Omental fat pad (tissue), 4 donors: ENCODE data around the gene STARD3. TPM values are rescaled to one million over a fixed set of nuclear protein-coding genes. Genes with fewer than 3 reads are reported as not detected.

Source experiments
- ATAC-seq: fragments of 150-250 bp; one replicate; pipeline ENCODE4 v1.9.1; 2016; ENCODE audit warnings: mild to moderate bottlenecking, moderate library complexity; ENCODE audit not compliant: low FRiP score
- DNase-seq: peaks from one replicate; pipeline ENCODE4 v3.0.0-alpha.2; 2019; ENCODE audit warnings: low spot score
- total RNA-seq, 4 donors: library from RNA; depleted of rRNA; stranded (reverse); fragments of >200 nt; gene quantifications; one replicate each; pipeline ENCODE4 v1.1.0, GENCODE V29; 2016
- TF ChIP-seq, protein P1 (sequence below), 3 donors: fragments of 450-650 bp; IDR thresholded peaks; one replicate each; pipeline ENCODE4 v1.5.1; 2016 to 2017; ENCODE audit warnings: antibody characterized with exemption in 3 of 3, mild to moderate bottlenecking in 3 of 3, moderate library complexity in 2 of 3

STARD3 gene
- total RNA-seq, 4 donors from 2014 or later: 24.9 to 75.5 (median 36.5) TPM

DNA sequence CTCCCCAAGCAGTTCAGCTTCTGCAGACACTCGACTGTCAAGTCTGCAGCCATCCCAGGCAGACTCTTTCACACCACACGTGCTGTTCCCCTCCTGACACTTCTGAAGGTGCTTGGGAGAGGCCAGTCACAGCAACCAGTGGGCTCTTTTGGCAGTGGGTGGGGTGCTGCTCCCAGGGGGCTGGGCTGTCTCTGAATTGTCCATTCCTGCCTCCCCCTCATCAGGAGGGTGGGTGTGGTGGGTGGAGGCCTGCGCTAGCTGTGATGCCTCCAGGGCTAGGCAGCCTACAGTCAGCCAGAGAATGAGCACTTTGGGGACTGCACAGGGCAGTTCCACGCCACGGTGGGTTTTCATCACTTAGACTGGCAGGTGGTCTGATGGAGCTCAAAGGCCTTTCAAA, 10.3 kb downstream of the STARD3 start:
- no peak for ATAC-seq
- DNase-seq: no peak
- TF ChIP-seq, protein P1, sequence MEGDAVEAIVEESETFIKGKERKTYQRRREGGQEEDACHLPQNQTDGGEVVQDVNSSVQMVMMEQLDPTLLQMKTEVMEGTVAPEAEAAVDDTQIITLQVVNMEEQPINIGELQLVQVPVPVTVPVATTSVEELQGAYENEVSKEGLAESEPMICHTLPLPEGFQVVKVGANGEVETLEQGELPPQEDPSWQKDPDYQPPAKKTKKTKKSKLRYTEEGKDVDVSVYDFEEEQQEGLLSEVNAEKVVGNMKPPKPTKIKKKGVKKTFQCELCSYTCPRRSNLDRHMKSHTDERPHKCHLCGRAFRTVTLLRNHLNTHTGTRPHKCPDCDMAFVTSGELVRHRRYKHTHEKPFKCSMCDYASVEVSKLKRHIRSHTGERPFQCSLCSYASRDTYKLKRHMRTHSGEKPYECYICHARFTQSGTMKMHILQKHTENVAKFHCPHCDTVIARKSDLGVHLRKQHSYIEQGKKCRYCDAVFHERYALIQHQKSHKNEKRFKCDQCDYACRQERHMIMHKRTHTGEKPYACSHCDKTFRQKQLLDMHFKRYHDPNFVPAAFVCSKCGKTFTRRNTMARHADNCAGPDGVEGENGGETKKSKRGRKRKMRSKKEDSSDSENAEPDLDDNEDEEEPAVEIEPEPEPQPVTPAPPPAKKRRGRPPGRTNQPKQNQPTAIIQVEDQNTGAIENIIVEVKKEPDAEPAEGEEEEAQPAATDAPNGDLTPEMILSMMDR (IDR thresholded peaks at IDR 0.05): no peak

DNA sequence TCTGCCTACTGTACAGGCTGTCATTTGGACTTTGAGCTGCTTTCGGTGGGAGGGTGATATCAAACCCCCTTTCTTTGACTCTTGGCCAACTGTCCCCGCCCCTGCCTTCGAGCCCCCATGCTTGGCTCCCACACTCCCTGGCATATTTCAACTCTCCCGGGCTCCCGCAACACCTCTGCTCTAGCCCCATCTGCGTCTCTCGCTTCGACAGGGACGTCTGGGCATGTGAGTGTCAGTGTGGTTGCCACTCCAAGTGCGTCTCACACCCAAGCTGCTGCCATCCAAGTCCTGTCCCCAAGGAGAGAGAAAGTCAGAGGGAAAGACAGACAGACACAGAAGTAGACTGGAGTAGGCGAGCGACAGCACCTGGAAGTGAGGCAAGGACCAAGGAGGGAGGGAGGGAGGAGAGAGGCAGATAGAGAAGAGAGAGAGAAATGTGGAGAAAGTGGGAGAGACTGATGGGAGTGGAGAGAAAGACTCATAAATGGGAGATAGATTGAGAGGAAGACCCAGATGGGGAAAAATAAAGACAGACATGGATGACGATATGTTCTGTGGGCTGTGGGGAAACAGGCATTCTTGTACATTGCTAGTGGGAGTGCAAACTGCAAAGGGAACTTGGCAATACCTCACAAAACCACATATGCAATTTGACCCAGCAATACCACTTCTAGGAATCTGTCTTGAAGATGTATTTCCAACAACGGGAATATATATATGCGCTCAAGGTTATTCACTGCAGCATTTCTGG, 11.8 kb downstream of the STARD3 start:
- DNase-seq: no peak
- ATAC-seq: no peak
- TF ChIP-seq, protein P1 (IDR thresholded peaks at IDR 0.05): no peak

DNA sequence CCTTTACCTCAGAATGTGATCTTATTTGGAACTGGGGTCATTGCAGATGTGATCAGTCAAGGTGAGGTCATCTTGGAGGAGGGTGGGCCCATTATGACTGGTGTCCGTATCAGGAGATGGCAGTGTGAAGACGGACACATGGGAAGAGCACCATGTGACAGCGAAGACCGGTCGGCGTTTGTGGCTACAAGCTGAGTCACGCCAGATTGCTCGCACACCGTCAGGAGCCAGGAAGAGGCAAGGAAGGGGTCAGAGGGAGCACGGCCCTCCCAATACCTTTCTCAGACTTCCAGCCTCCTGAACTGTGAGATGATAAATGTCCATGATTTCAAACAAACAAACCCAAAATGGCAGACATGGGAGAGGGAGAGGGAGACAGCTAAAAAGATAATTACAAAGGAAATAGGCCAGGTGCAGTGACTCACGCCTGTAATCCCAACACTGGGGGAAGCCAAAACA, 13.2 kb downstream of the STARD3 start:
- ATAC-seq (no peak), DNase-seq (no peak)
- TF ChIP-seq, protein P1 (IDR thresholded peaks at IDR 0.05): no peak

DNA sequence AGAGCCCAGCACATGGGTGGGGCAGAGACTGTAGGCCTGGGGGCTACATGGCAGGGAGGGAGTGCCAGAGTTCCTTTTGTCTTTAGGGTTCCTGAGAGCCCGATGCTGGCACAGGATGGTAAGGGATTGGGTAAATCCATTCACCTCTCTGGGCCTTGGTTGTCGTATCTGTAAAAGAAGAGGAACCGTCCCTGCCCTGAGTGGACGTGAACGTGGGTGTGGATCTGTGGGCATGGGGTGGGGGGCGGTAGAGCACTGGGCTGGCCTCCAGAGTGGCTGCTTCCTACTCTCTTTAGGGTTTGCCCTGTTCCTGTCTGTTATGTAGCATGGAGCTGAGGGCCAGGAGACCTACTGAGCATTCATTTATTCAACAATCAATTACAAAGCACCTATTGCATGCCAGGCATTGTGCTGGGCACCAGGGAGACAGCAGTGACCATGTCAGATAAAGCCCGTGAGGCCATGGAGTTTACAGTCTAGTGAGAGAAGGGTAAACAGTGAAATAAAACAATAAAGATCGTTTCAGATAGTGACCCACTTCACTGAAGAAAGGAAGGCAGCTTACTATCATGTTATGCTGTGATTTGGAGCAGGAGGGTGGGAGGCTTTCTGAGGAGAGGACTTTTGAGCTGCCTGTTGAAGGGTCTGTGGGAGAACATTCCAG, 15.1 kb downstream of the STARD3 start:
- no peak for DNase-seq
- TF ChIP-seq, protein P1 (IDR thresholded peaks at IDR 0.05): no peak
- ATAC-seq: no peak

DNA sequence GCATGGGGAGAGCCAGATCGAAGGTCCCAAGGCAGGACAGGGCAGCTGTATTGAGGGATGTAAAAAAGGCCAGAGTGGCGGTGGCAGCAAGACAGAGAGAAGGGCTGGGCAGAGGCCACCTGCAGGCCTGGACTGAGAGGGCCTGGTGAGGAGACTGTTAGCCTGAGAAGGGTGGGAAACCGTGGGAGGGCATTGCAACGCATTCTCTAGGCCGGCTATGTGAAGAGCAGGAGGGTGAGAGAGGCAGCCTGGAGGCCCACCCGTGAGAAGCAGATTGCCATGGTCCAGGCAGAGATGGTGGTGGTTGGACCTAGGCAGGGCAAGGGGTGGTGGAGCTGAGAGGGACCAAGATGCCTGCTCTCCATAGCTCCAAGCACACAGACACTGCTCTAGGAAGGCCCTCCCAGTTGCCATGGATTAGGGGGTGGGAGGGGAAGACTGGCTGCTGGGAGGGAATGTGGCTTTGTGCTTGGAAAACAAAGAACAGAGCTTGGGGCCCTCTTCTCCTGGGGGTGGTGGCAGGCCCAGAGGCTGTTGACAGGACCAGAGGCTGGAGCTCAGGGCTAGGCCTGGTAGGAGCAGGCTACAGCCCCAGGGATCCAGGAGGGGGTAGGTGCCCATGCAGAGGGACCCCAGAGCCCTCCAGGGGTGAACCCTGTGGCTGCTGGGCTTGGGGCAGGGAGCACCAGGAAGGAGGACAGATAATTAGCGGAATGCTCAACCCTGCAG, 15.8 kb downstream of the STARD3 start:
- no peak for ATAC-seq
- DNase-seq: no peak
- TF ChIP-seq, protein P1 (IDR thresholded peaks at IDR 0.05): no peak

DNA sequence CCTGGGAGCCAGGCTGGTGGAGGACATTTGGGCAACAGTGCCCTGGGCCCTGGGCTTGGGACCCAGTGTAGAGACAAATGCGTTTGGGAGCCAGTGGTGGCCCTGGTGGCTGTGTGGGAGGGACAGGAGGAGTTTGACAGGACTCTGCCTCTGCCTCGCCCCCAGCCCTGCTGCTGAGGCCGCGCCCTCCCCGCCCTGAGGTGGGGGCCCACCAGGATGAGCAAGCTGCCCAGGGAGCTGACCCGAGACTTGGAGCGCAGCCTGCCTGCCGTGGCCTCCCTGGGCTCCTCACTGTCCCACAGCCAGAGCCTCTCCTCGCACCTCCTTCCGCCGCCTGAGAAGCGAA, 16.3 kb downstream of the STARD3 start:
- ATAC-seq (no peak), DNase-seq (no peak)
- TF ChIP-seq, protein P1 (IDR thresholded peaks at IDR 0.05): no peak
